GM19023 (cell line): ENCODE results near the gene RBMS3.
"Not testable (repeated sequence)": the region's sequence is repeated elsewhere in the genome, so short reads cannot be mapped to it uniquely, and the experiment has no call there.

ENCODE experiments used
- ATAC-seq: cut with Tn5 transposase; IDR thresholded peaks from one replicate; pipeline ENCODE4 v1.9.1; 2021; ENCODE audit warnings: mild to moderate bottlenecking, moderate library complexity; ENCODE audit not compliant: unreplicated experiment

The RBMS3 gene

GRCh38 chr3:29280404-29281093 is at the start of gene RBMS3:
RBMS3 (plus strand) TSS chr3:29281071.
- ATAC-seq = no peak

- ATAC-seq = not testable (repeated sequence)
These were observed 47.7 kb upstream of the RBMS3 start for GRCh38 chr3:29233126-29233525.

DNA sequence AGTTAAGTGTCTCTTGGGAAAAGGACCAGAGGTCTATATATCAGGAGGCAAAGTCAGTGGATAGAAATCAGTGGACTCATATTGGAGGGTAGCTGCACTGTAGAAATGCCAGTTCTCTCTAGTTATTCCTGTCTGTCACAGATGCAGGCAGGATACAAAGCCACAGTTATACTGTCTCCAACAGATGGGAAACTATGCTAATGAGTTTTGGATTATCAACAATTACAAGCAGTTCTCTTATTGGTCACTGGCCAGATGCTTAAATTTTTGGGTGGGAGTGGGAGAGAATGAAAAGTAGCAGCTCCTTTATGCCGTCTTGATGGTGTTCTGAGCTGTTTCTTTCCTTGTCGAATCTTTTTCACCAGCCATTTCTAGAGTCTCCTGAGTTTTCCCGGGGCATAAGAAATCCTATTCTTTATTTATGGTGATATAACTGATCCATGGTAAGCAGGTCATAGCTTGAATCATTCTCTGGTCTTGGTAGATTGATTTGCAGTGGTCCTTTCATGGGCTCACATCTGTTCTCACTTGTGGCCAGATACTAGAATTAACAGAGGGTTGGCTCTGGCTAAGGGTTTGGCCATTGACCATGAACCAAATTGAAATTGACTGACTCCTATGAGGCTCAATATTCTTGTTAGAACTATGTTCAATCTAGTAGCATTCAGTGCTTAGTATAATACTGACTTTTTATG is 44.6 kb upstream of the RBMS3 start:
- ATAC-seq = no peak

- no peak for ATAC-seq
These were observed 41.5 kb upstream of the RBMS3 start for GRCh38 chr3:29239376-29239775.

- ATAC-seq = no peak
These were observed 40.6 kb upstream of the RBMS3 start for GRCh38 chr3:29240248-29240647.

DNA sequence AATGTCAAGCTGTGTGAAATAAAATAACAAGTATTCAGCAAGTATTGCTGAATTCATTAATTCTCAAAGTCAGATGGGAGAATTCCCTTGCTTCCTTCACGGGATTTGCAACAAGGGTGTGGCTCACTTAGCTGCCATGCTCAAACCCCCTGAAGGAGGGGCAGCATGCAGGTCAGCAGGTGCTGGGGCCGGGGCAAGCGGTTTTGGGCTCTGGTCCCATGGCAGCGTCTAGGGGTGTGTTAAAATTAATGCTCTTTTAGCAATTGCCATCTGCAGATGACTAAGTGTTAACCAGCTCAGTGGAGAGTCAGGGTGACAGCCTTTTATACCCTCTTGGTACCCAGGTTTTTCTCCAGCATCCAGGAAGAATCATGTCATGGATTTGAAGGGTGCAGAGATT is 40.0 kb upstream of the RBMS3 start:
- ATAC-seq = no peak

DNA sequence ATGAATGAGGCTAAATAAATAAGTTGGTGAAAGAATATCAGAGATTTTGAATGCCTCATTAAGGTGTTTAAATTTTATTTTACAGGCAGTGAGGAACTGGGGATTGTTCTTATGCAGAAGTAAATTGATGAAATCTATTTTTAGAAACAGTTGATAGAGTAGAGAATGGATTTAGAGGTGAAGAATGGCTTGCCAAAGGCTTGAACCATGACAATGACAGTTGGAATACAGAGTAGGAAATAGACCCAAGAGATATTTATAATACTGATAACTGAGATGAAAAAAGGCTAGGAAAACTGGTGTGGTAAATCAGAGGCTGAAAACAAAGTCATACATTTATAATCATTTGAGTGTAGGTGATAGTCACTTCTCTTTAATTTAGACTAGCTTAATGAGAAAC is 39.0 kb upstream of the RBMS3 start:
- no peak for ATAC-seq

DNA sequence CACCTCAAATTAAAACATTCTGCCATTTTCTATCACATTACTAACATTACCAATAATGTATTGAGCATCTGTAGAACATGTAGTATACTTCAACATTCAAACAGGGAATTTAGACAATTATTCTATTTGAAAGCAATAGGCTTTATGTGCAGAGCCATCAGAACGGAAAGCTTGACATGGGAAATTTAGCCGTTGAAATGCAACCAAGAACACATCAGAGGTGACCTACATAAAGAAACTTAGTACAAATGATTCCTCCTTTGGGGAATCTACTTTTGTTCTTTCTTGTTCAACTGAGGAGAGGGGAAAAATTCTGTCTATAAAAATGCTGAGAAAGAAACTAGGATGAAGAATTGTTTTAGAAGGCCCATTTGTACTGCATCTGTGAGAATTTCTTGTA is 38.6 kb upstream of the RBMS3 start:
- ATAC-seq = no peak

DNA sequence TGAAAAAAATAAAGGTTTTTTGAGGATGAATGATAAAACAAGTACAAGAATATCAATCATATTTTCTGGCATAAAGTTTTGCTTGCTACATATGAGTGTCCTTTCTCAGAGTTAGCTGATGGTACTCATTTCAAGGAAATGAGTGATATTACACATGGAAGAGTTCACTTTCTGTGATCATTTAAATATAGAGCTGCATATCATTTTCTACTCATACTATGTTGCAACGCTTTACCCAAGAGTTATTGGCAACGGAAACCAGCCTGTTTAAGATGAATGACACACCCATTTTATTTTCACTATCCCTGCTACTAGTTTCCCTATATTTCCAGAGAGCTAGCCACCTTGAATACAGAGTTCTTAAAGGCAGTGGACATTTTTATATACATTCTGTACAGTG is 35.4 kb upstream of the RBMS3 start:
- ATAC-seq = no peak

GRCh38 chr3:29247088-29247745 is 33.7 kb upstream of the RBMS3 start:
- no peak for ATAC-seq

DNA sequence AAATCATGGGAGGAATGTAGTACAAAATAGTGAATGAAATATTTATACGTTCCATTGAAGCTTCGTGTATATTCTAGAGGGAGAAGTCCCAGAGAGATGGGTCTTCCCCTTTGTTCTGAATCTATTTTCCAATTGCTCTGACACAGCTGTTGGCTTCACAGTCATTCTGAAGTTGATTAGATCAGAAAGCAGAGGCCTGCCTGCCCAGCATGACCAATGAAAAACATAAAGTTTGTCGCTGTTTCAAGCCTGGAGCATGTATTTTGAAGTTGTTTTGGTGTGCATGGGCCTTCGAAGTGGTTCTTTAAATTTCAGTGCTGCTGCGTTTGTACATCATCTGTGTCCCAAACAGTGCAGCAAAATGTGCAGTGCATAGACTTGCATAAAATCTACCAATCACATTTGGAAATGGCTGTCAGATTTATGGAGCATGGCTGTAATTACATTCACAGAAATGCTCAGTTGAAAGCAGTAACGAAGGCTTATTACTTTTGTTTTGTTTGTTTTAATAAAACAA is 31.0 kb upstream of the RBMS3 start:
- no peak for ATAC-seq

GRCh38 chr3:29255854-29256696 is 24.8 kb upstream of the RBMS3 start:
- no peak for ATAC-seq

- no peak for ATAC-seq
These were observed 22.7 kb upstream of the RBMS3 start for GRCh38 chr3:29258161-29258560.

GRCh38 chr3:29261119-29261518 is 19.8 kb upstream of the RBMS3 start:
- no peak for ATAC-seq

- no peak for ATAC-seq
These were observed 17.4 kb upstream of the RBMS3 start for GRCh38 chr3:29263476-29263875.

DNA sequence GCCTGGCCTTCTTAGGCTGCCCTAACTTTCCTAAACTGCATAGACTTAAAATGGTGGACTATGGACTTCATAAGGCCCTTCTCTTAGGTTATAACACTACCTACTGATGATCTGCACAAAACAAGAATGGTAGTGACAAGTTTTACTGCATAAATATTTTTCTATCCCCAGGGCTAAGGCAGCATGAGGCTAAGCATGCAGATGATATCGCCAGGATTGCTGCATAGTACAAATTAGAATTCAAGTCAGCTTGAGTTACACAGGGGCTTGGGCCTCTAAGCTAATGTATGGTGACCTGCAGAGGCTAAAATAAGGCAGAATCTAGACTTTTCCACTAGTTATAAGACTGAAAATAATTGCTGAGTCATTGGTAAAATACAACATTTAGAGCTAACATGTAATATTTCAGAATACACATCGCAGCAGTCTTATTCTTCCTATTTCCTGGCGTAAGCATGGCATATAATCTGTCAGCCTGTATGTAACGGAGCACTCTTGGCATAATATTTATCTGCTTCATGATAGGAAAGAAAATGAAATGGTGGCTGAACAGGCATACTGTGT is 15.3 kb upstream of the RBMS3 start:
- ATAC-seq = no peak

DNA sequence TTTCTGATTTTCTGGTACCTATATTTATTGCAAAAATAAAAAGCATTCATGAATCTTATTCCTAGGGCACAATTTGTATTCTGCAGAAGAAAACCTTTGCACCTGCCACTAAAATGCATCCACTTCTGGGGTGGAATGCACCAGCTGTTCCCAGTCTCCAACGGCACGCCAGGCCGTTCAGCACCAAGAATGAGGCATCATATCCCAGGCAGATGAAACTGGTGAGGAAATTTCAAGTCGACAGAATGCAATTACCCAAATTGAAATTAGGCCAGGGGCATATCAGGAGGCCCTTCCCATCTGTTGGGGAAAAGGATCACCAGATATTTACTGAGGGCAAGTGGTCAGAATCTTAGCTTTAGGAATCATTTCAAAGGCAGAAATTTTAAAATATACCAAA is 13.6 kb upstream of the RBMS3 start:
- ATAC-seq = no peak

GRCh38 chr3:29268651-29269050 is 12.2 kb upstream of the RBMS3 start:
- no peak for ATAC-seq

DNA sequence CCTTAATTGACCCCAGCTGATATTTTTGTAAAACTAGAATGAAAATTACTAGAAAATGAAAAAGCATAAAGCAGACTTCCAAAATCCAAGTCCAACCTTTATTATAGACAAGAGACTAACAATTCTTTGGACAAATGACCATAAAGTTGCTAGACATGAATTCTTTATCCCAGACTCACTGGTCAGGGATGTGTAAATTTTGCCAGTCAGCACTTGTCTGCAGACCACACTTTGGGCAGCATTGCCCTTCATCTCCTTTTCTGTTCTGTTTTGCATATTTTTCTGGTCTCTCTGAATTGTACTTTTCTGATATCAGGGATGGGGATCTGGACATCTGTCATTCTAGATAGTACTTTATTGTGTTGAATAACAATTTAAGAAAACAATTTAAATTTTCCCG is 10.1 kb upstream of the RBMS3 start:
- no peak for ATAC-seq

- no peak for ATAC-seq
These were observed 9.4 kb upstream of the RBMS3 start for GRCh38 chr3:29271475-29271874.

GRCh38 chr3:29274667-29275066 is 6.2 kb upstream of the RBMS3 start:
- ATAC-seq = no peak
